Measurements from ENCODE around the gene MED22. TPM values are rescaled to one million over a fixed set of nuclear protein-coding genes. Genes with fewer than 3 reads are reported as not detected.
"Not testable (repeated sequence)": the region's sequence is repeated elsewhere in the genome, so short reads cannot be mapped to it uniquely, and the experiment has no call there.

MED22 gene
- total RNA-seq, 2 experiments from 2014 or later, result 18.4 to 21.5 TPM

GRCh38 chr9:133385452-133385851 lies 37.5 kb upstream of the MED22 start:
- Mint-ChIP-seq H3K36me3 (ENCODE audit: low read depth) (no peaks in the 10 kb centered on the region), H3K4me1 (ENCODE audit: low read depth) (no peaks in the 10 kb centered on the region), H3K27me3 (ENCODE audit: low read depth) (no peaks in the 10 kb centered on the region), H3K27ac (no peak overlapping the region), H3K4me3 (no peak overlapping the region), H3K9me3 (no peaks in the 10 kb centered on the region)
- DNase-seq, result no peak
- CTCF ChIA-PET, result no interaction called here
- intact Hi-C loops (cut with micrococcal nuclease), result no loop called here

GRCh38 chr9:133384736-133385321 lies 36.9 kb upstream of the MED22 start:
- no peaks in the 10 kb centered on the region for H3K27me3 Mint-ChIP-seq (ENCODE audit: low read depth)
- no peaks in the 10 kb centered on the region for H3K9me3 Mint-ChIP-seq
- H3K27ac Mint-ChIP-seq, result no peak overlapping the region
- H3K36me3 Mint-ChIP-seq (ENCODE audit: low read depth), result no peaks in the 10 kb centered on the region
- no peaks in the 10 kb centered on the region for H3K4me1 Mint-ChIP-seq (ENCODE audit: low read depth)
- H3K4me3 Mint-ChIP-seq, result no peak overlapping the region
- CTCF ChIA-PET, result no interaction called here
- intact Hi-C loops (cut with micrococcal nuclease), result no loop called here
- DNase-seq, result no peak

GRCh38 chr9:133383438-133383837 lies 35.5 kb upstream of the MED22 start:
- Mint-ChIP-seq H3K4me1 (ENCODE audit: low read depth) (no peaks in the 10 kb centered on the region), H3K27ac (no peak overlapping the region), H3K27me3 (ENCODE audit: low read depth) (no peaks in the 10 kb centered on the region), H3K36me3 (ENCODE audit: low read depth) (no peaks in the 10 kb centered on the region), H3K9me3 (no peaks in the 10 kb centered on the region), H3K4me3 (no peak overlapping the region)
- no peak for DNase-seq
- intact Hi-C loops (cut with micrococcal nuclease), result no loop called here
- CTCF ChIA-PET, result interaction anchor here (0.7 kb wide), 1 partner anchor 294 kb away, joined by 3 read pairs; no protein-coding TSS in a partner anchor

- Mint-ChIP-seq H3K9me3 (no peaks in the 10 kb centered on the region), H3K4me1 (ENCODE audit: low read depth) (no peaks in the 10 kb centered on the region), H3K27ac (no peak overlapping the region), H3K36me3 (ENCODE audit: low read depth) (no peaks in the 10 kb centered on the region), H3K4me3 (no peak overlapping the region), H3K27me3 (ENCODE audit: low read depth) (no peaks in the 10 kb centered on the region)
- intact Hi-C loops (cut with micrococcal nuclease), result no loop called here
- no peak for DNase-seq
- CTCF ChIA-PET, result no interaction called here
Observed at GRCh38 chr9:133382507-133383141, 34.7 kb upstream of the MED22 start.

GRCh38 chr9:133380734-133381133 lies 32.8 kb upstream of the MED22 start:
- Mint-ChIP-seq H3K9me3 (no peaks in the 10 kb centered on the region), H3K4me1 (ENCODE audit: low read depth) (peaks cover 1% of the 10 kb centered on the region), H3K36me3 (ENCODE audit: low read depth) (no peaks in the 10 kb centered on the region), H3K27me3 (ENCODE audit: low read depth) (no peaks in the 10 kb centered on the region), H3K4me3 (no peak overlapping the region), H3K27ac (no peak overlapping the region)
- intact Hi-C loops (cut with micrococcal nuclease), result no loop called here
- DNase-seq, result no peak
- CTCF ChIA-PET, result interaction anchor here (0.6 kb wide), 1 partner anchor 14 kb away, joined by 4 read pairs; no protein-coding TSS in a partner anchor

- no peak overlapping the region for H3K4me3 Mint-ChIP-seq
- intact Hi-C loops (cut with micrococcal nuclease), result no loop called here
- H3K27me3 Mint-ChIP-seq (ENCODE audit: low read depth), result no peaks in the 10 kb centered on the region
- CTCF ChIA-PET, result no interaction called here
- H3K36me3 Mint-ChIP-seq (ENCODE audit: low read depth), result peaks cover 7% of the 10 kb centered on the region
- DNase-seq, result no peak
- peaks cover 4% of the 10 kb centered on the region for H3K4me1 Mint-ChIP-seq (ENCODE audit: low read depth)
- H3K9me3 Mint-ChIP-seq, result no peaks in the 10 kb centered on the region
- no peak overlapping the region for H3K27ac Mint-ChIP-seq
Observed at GRCh38 chr9:133379153-133380086, 31.5 kb upstream of the MED22 start.

GRCh38 chr9:133378408-133378962 lies 30.6 kb upstream of the MED22 start:
- intact Hi-C loops (cut with micrococcal nuclease), result no loop called here
- Mint-ChIP-seq H3K27me3 (ENCODE audit: low read depth) (no peaks in the 10 kb centered on the region), H3K36me3 (ENCODE audit: low read depth) (peaks cover 13% of the 10 kb centered on the region), H3K4me1 (ENCODE audit: low read depth) (peaks cover 9% of the 10 kb centered on the region), H3K27ac (no peak overlapping the region), H3K9me3 (no peaks in the 10 kb centered on the region), H3K4me3 (no peak overlapping the region)
- CTCF ChIA-PET, result interaction anchor here (0.9 to 1.6 kb wide), 2 partner anchors 35 to 37 kb away, joined by 3 to 4 read pairs; no protein-coding TSS in a partner anchor
- no peak for DNase-seq

GRCh38 chr9:133377721-133378216 lies 29.8 kb upstream of the MED22 start:
- Mint-ChIP-seq H3K4me3 (no peak overlapping the region), H3K27ac (no peak overlapping the region), H3K27me3 (ENCODE audit: low read depth) (no peaks in the 10 kb centered on the region), H3K36me3 (ENCODE audit: low read depth) (peaks cover 20% of the 10 kb centered on the region), H3K9me3 (no peaks in the 10 kb centered on the region), H3K4me1 (ENCODE audit: low read depth) (peaks cover 16% of the 10 kb centered on the region)
- intact Hi-C loops (cut with micrococcal nuclease), result no loop called here
- DNase-seq, result no peak
- CTCF ChIA-PET, result interaction anchor here (0.6 to 1.6 kb wide), 3 partner anchors 36 to 360 kb away, joined by 3 to 4 read pairs (median 3); no protein-coding TSS in a partner anchor

- H3K9me3 Mint-ChIP-seq; H3K27me3 Mint-ChIP-seq (ENCODE audit: low read depth); DNase-seq; intact Hi-C loops (cut with micrococcal nuclease); H3K27ac Mint-ChIP-seq: not testable (repeated sequence)
- CTCF ChIA-PET, result interaction anchor here (0.9 to 1.6 kb wide), 3 partner anchors 9 to 36 kb away, joined by 3 to 4 read pairs (median 3); no protein-coding TSS in a partner anchor
- H3K4me1 Mint-ChIP-seq (ENCODE audit: low read depth), result peaks cover 21% of the 10 kb centered on the region
- peak overlapping the region; percentile 56 for H3K4me3 Mint-ChIP-seq
- H3K36me3 Mint-ChIP-seq (ENCODE audit: low read depth), result peaks cover 25% of the 10 kb centered on the region
Observed at GRCh38 chr9:133377280-133377679, 29.3 kb upstream of the MED22 start.

- peak within 1 kb of the TSS; percentile 97 for H3K27ac Mint-ChIP-seq
- peak within 1 kb of the TSS; percentile 98 for H3K4me3 Mint-ChIP-seq
- peak; percentile 96 for DNase-seq
- no peaks in the 10 kb centered on the region for H3K27me3 Mint-ChIP-seq (ENCODE audit: low read depth)
- intact Hi-C loops (cut with micrococcal nuclease), result loop anchor here (1.0 kb wide), 1 partner anchor 40 kb away; the partner anchor contains the start of gene SURF6
- H3K36me3 Mint-ChIP-seq (ENCODE audit: low read depth), result peaks cover 38% of the 10 kb centered on the region
- H3K4me1 Mint-ChIP-seq (ENCODE audit: low read depth), result peaks cover 33% of the 10 kb centered on the region
- CTCF ChIA-PET, result interaction anchor here (0.7 to 1.0 kb wide), 4 partner anchors 8 to 46 kb away, joined by 3 to 4 read pairs (median 3); partner anchors contain the start of gene SURF1
- H3K9me3 Mint-ChIP-seq, result no peaks in the 10 kb centered on the region
Observed at GRCh38 chr9:133375724-133376654, 28.1 kb upstream of the MED22 start, which contains the start of the genes STKLD1 and SURF4. Gene STKLD1, plus strand, starts transcription at chr9:133376366. Its CDS starts 108 bp downstream, at chr9:133376474. Gene SURF4, minus strand, starts transcription at chr9:133376060. Its CDS starts 91 bp downstream, at chr9:133375969.
